Measurements from ENCODE around the gene GMDS. TPM values are rescaled to one million over a fixed set of nuclear protein-coding genes. Genes with fewer than 3 reads are reported as not detected.

GMDS gene
- total RNA-seq, 3 donors from 2014 or later (not counting 1 experiment from before 2014, with no cell fraction given) = 23.6 to 31.0 (median 26.4) TPM

DNA sequence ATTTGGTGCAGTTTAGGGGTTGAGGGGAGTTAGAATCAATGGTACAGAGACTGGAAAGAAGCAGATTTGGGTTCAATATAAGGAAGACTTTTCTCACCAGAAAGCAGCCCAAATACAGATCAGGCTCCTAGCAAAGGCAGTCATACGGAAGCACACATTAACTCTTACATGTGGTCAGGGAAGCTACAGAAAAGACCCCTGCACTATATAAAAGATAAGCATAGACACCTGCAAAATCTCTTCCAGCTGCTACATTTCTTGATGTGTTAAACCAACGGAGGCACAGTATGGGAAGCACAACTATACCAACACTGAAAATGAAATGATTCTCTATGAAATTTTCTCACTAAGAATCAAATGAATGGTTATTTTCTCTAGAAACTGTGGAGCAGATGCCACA is 150.8 kb downstream of the GMDS start:
- Histone ChIP-seq H3K9me3 (ENCODE audit: control insufficient read depth, insufficient read depth, low read length) (no peaks in the 10 kb centered on the region), H3K27me3 (ENCODE audit: control insufficient read depth, insufficient read depth, low read length) (no peaks in the 10 kb centered on the region), H3K4me3 (ENCODE audit: low read length) (no peak overlapping the region), H3K36me3 (ENCODE audit: control insufficient read depth, insufficient read depth, low read length) (no peaks in the 10 kb centered on the region), H3K27ac (ENCODE audit: low read length) (no peak overlapping the region), H3K4me1 (ENCODE audit: control insufficient read depth, insufficient read depth, low read length) (no peaks in the 10 kb centered on the region)
- no peaks in the 10 kb centered on the region for H3K36me3 Mint-ChIP-seq
- TF ChIP-seq, protein P1, sequence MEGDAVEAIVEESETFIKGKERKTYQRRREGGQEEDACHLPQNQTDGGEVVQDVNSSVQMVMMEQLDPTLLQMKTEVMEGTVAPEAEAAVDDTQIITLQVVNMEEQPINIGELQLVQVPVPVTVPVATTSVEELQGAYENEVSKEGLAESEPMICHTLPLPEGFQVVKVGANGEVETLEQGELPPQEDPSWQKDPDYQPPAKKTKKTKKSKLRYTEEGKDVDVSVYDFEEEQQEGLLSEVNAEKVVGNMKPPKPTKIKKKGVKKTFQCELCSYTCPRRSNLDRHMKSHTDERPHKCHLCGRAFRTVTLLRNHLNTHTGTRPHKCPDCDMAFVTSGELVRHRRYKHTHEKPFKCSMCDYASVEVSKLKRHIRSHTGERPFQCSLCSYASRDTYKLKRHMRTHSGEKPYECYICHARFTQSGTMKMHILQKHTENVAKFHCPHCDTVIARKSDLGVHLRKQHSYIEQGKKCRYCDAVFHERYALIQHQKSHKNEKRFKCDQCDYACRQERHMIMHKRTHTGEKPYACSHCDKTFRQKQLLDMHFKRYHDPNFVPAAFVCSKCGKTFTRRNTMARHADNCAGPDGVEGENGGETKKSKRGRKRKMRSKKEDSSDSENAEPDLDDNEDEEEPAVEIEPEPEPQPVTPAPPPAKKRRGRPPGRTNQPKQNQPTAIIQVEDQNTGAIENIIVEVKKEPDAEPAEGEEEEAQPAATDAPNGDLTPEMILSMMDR (IDR thresholded peaks at IDR 0.05) = no peak
- H3K27me3 Mint-ChIP-seq (ENCODE audit: low read depth in 2 of 2) = no peaks in the 10 kb centered on the region
- no peaks in the 10 kb centered on the region for H3K9me3 Mint-ChIP-seq
- intact Hi-C loops (cut with micrococcal nuclease) = no loop called here
- peaks cover 5 to 6% of the 10 kb centered on the region in 2 donors for H3K4me1 Mint-ChIP-seq
- no peak overlapping the region for H3K27ac Mint-ChIP-seq
- WGBS (ENCODE audit: insufficient coverage) = 100% methylated on average over 2 of the region's 2 CpGs
- no peak overlapping the region for H3K4me3 Mint-ChIP-seq
- ATAC-seq (no peak), DNase-seq (no peak)

DNA sequence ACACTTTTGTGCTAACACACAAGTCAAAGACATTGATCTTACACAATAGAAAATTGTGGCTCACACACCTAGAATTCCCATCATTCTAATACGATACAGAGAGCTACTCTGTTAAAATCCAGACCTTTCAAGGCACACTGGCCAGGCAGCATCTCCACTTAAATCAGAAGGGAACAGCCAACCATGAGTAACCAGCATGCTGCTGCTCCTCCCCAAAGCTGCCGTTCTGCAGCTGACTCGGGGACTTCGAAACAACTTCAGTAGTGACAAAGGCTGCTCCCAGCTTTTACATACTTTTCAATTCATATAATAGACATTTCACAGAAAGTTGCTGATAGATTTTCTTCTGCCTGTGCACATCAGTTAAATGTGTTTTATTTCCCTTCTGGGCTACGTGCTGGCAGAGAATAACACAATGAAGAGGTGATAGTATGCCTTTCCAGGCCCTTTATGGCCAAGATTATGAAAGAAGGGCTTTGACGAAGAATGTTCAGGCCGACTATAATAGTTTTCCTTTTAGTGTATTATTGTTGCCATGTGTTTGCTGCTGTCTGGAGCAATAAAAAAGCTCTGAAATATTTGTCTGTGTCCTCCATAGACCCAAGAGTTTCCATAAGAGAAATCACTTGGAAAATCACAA is 159.0 kb downstream of the GMDS start:
- no peak overlapping the region for H3K4me3 Mint-ChIP-seq
- H3K27me3 Mint-ChIP-seq (ENCODE audit: low read depth in 2 of 2) = peaks cover 4 to 9% of the 10 kb centered on the region in 2 donors
- Histone ChIP-seq H3K27me3 (ENCODE audit: control insufficient read depth, insufficient read depth, low read length) (no peaks in the 10 kb centered on the region), H3K4me3 (ENCODE audit: low read length) (no peak overlapping the region), H3K27ac (ENCODE audit: low read length) (no peak overlapping the region), H3K4me1 (ENCODE audit: control insufficient read depth, insufficient read depth, low read length) (peaks cover 8% of the 10 kb centered on the region), H3K9me3 (ENCODE audit: control insufficient read depth, insufficient read depth, low read length) (no peaks in the 10 kb centered on the region), H3K36me3 (ENCODE audit: control insufficient read depth, insufficient read depth, low read length) (no peaks in the 10 kb centered on the region)
- intact Hi-C loops (cut with micrococcal nuclease) = no loop called here
- DNase-seq (no peak), ATAC-seq (no peak)
- TF ChIP-seq, protein P1 (IDR thresholded peaks at IDR 0.05) = no peak
- no peak overlapping the region for H3K27ac Mint-ChIP-seq
- peaks cover 16 to 20% of the 10 kb centered on the region in 2 donors for H3K4me1 Mint-ChIP-seq
- WGBS (ENCODE audit: insufficient coverage) = 96% methylated on average over 7 of the region's 7 CpGs
- H3K36me3 Mint-ChIP-seq = no peaks in the 10 kb centered on the region
- H3K9me3 Mint-ChIP-seq = no peaks in the 10 kb centered on the region

DNA sequence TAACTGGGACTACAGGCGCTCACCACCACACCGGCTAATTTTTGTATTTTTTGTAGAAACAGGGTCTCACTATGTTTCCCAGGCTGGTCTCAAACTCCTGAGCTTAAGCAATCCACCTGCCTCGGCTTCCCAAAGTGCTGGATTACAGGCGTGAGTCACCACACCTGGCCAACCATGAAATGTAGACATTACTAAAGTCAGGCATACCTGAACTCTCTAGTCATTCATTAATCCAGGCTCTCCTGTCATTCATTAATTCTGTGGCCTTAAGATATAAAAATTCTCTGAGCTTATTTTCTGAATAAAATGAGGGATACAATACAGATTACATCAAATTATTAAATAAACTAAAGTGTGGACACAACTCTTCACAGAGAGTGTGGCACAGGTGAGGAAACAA is 159.7 kb downstream of the GMDS start:
- peaks cover 24 to 28% of the 10 kb centered on the region in 2 donors for H3K4me1 Mint-ChIP-seq
- Histone ChIP-seq H3K36me3 (ENCODE audit: control insufficient read depth, insufficient read depth, low read length) (no peaks in the 10 kb centered on the region), H3K4me3 (ENCODE audit: low read length) (no peak overlapping the region), H3K27ac (ENCODE audit: low read length) (no peak overlapping the region), H3K9me3 (ENCODE audit: control insufficient read depth, insufficient read depth, low read length) (no peaks in the 10 kb centered on the region), H3K27me3 (ENCODE audit: control insufficient read depth, insufficient read depth, low read length) (no peaks in the 10 kb centered on the region), H3K4me1 (ENCODE audit: control insufficient read depth, insufficient read depth, low read length) (peaks cover 13% of the 10 kb centered on the region)
- no peak overlapping the region for H3K4me3 Mint-ChIP-seq
- intact Hi-C loops (cut with micrococcal nuclease) = no loop called here
- TF ChIP-seq, protein P1 (IDR thresholded peaks at IDR 0.05) = no peak
- no peak overlapping the region for H3K27ac Mint-ChIP-seq
- peaks cover under 1% of the 10 kb centered on the region for H3K36me3 Mint-ChIP-seq
- no peak for DNase-seq
- no peaks in the 10 kb centered on the region for H3K9me3 Mint-ChIP-seq
- ATAC-seq = no peak
- H3K27me3 Mint-ChIP-seq (ENCODE audit: low read depth in 2 of 2) = peaks cover 4 to 9% of the 10 kb centered on the region in 2 donors
- WGBS (ENCODE audit: insufficient coverage) = 98% methylated on average over 4 of the region's 4 CpGs
